GM18868 (cell line): ENCODE results near the gene GCK.

Experiments
- ATAC-seq: cut with Tn5 transposase; IDR thresholded peaks from one replicate; pipeline ENCODE4 v1.9.1; 2021; ENCODE audit warnings: mild to moderate bottlenecking, moderate library complexity; ENCODE audit not compliant: unreplicated experiment

GCK gene

DNA sequence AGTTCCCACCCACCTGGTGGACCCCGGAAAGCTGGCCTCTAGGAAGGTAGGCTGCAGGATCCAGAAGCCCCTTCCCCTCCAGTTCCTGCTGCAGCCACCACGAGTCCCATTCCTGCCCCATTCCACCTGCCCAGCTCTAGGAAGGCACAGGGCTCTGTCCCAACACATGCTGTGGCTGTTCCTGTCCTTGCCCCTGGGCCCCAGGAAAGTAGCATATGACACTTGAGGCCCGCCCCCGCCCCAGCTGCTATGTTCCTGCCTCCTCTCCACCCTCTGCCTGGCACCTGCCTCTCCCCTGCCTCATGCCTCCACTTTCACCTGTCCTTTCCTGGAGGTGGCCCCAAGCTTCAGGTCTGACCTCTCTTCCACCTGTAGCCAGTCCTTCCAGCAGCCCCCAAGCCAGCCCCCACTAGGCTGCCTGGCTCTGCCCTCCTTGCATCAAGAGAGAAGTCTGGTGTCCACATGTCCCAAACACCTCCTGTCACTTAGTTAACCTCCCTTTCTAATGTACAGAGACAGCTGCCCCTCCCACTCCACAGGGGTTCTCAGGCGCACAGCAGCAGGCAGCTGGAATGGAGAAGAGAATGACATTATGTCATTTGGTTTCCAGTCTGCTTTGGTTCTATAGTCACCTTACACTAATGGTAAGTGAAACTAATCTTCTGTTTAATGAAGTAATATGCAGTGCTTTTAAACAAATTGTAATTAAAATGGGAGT is 34.3 kb upstream of the GCK start:
- no peak for ATAC-seq

DNA sequence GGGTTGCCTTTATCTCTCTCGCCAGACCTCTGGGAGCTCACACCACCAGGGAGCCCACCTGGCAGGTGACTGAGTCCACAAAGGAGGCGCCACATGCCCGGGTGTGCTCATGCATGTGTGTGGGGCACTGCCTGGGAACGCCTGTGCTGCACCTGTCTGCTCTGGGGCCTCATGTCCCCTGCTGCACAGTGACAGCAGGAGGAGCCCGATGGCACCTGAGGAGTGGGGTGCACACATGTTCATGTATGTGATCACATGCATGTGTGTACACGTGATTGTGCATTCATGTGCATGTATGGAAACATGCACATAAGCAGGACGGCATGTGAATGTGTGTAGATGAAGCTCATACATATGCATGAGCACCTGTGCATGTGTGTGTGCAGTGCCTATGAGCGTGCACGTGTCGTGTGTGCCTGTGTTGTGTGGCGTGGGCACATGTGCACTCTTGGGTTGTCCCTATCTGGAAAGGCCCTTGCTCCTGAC is 33.6 kb upstream of the GCK start:
- no peak for ATAC-seq

DNA sequence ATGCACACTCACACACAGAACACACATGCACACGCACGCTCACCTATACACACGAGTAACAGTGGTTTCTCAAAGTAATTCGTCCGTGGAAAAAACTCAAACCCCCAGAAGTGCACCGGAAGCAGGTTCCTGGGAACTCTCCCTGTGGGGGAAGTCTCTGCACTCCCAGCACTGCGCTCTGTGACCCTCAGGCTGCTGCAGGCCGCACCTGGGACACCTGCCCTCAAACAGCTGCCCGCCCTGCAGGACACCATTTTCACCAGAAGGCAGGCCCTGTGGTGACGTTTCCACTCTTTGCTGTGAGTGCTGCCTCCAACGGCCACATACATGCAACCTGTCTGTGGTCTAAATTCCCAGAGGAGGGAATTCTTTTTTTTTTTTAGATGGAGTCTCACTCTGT is 32.8 kb upstream of the GCK start:
- ATAC-seq, result no peak

- no peak for ATAC-seq
Measured at GRCh38 chr7:44221231-44221791, 32.1 kb upstream of the GCK start.

DNA sequence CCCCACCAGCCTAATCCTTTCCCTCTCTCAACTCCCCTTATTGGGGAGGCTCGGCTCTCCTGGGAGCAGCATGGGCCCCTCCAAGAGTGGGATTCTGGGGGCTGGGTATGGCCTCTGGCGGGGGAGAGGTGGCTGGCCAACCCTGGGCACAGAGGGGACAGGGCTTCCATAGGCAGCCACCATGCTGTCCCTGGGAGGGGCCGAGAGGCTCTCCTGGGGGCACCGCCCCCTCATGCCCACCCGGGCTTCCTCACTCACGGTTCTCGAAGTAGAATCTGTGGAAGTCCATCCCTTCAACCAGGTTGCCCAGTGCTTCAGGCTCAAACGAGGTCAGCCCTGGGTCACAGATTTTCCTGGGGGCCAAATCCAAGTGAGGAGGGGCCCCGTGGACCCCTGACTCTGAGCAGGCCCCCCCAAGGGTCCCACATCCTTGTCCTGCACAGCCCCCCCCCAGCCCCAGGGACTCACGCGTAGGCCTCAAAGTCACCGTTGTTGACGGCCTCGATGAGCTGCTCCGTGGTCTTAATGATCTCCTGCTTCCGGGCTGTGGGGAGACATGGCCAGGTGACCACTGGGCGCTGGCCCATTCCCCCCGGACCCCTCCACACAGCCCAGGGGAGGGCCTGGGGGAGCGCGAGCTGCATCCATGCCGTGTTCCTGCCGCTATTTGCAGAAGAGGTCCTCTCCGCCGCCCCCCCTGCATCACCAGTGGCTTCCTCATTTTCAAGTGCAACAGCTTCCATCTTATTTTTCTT is 31.3 kb upstream of the GCK start:
- no peak for ATAC-seq

DNA sequence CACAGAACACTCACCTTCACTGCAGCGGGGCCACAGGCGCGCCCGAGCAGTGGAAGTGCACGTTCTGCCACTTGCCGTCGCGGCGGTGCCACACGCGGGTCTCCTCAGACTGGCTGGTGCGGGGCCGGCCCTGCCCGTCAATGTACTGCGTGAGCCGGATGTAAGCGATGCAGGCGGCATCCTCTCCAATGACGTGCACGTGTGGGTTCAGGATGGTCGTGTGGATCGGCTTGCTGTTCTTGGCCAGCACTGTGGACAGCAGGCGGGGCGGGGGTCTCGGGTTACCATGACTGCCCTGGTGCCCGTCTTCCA is 30.8 kb upstream of the GCK start:
- no peak for ATAC-seq

DNA sequence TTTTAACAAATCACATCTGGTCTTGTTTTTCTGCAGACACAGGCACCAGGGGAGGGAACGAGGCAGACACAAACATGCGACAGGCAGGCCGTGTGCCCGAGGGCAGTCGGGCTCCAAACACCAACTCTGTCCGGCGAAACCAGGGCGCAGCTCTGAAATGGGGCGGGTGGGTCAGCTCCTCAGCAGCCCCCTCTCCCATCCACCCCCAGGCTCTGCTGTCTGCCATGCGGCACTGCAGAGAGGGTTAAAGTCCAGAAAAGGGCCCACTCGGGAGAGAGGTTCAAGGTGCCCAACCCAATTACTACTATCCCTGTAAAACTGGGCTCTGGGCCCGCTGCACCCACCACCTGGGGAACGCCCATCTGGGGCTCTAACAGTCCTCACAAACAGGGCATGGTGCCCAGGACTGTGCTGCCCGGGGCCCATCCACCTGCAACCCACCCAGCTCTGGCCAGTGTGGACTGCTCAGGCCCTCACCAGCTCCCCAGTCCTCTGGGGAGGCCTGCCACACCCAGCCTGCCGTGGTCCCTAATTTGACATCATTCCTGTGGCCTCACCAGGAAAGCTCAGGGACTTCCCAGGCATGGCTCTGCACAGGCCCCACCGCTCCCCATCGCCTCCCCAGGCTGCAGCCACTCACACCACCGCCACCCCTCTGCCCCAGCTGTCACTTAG is 30.3 kb upstream of the GCK start:
- ATAC-seq, result no peak

DNA sequence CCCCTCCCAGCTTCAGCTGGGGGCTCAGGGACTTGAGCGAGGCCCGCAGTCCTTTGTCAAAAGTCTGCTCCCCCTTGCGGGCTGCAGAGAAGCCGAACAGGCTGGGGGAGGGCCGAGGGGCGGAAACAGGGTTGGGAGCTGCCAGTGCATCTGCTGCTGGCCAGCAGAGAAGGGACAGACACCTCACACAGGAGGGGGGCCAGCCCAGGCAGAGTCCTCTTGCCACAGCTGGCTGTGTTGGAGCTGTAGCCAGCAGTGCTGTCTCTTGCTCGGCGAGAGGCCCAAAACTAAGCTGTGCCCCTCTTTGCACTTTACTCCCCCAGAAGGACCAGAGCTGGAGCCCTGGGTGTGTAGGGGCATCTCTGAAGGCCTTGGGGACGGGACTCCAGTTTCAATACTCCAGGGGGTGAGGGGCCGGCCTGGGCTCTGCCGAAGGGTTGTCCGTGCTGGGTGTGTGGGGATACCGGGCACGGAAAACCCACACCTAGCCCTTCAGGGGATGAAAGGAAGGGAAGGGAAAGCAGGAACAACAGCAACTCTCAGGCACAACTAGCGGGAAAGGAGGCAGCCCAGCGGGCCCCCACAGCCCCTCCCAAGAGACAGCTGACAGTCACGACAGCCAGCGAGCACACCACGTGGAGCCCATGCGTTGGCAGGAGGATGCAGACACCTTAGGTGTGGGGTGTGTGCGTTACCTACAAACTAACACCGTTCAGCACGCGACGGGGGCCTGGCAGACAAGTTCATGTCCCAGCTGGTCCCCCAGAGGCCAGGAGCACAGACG is 29.4 kb upstream of the GCK start:
- no peak for ATAC-seq

DNA sequence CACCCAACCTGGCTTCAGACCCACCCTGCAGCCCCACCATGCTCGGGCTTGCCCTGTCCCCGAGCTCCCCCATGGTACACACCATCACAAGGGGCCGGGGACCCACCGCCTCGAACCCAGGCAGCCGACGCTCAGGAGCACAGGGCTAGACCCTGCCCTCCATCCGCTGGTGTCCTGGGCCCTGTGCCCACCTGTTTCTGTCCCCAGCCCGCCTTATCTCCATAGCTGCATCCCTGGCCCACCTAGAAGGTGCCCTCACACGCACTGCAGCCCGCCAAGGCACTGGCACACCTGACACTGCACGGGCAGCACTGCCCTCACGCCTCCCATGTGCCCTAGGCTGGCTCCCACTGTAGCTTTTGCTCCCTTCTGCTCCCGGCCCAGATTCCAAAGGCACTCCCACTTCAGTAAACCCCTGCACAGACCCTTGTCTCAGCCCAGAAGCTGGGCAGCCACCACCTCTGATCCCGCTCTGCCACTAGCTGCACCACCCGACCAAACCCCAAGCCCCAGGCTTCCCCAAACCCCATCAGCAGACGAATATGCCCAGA is 28.7 kb upstream of the GCK start:
- no peak for ATAC-seq

GRCh38 chr7:44217223-44217714 is 28.0 kb upstream of the GCK start:
- no peak for ATAC-seq

DNA sequence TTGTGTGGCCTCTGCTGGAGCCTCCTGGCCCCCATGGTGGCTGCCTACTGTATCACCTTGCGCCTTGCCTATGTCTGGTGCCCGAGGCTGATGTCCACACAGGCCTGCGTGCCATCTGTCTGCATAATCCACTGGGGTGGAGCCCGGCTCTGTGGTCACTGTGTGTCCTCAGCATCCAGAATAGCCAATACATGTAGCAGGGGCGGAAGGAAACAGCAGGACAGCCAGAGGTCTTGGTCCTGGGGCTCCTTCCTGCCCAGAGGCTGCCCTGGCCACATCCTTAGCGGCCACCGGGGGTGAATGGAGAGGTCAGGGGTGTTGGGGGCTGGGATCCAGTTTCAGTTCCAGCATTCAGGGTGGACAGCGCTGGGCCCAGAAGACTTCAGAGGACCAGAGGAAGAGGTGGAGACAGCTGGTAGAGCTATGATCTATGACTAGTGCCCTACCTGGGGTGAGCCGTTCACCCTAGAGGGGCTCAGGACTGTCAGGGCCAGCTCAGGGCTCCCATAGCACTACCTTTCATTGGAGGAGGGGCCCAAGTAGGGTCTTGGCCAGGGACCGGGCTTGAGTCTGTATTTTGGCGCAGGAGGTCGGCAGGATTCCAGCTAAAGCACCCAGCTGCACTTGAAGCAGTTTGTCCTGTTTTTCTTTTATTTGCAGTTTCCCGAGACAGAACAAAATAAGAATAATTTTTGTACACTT is 27.4 kb upstream of the GCK start:
- no peak for ATAC-seq

DNA sequence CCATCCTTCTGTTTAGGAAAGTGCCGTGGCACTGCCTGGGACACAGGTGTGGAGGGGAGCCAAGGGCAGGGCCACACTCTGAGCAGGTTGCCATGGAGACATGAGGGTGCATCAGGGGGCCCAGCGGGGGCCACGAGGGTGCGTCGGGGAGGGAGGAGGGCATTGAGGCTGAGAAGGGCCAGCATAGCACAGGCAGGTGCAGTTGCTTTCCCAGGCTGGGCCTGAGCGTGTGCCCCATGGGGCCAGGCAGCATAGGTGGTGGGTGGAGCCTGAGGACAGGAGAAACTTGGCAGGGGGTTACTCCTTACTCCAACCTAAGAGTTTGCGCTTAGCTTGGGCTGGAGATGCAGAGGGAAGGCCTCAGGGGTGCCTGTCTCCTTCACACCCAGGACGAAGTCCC is 26.8 kb upstream of the GCK start:
- ATAC-seq, result no peak

DNA sequence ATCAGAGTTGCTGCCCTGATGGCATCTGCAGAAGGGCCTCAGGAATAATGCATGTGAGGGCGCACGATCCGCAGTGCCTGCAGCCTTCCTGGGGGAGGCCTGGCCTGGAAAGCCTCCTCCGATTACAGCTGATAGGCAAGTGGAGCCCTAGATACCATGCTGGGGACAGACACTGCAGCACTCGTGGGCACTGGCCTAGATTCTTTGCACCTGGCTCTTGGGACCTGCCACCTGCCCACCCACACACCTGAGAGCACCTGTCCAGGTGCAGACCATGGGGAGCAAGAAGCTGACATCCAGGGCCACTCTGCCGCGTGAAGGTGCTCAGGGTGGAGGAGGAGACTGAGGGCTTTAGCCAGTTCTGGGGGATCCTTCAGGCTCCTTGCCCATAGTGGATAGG is 26.3 kb upstream of the GCK start:
- no peak for ATAC-seq

DNA sequence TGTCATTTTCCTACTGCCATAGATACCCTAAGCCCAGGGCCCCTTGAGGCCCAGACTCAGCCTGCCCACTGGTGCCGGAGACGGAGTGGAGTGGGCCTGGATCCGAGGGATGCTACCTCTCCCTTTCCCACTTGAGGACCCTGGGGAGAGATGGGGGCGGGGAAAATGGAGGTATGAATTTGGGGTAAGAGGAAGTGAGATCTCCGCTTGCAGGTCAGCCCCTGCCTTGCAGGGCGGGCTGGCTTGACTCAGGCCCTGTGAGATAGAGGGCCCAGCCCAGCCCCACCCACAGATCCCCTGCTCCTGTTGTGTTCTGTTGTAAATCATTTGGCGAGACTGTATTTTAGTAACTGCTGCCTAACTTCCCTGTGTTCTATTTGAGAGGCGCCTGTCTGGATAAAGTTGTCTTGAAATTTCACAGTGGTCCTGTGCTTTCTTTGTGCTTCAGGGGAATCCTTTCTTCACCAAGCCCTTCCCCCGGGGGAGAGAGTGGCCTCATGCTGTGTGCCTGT is 24.7 kb upstream of the GCK start:
- ATAC-seq, result no peak

DNA sequence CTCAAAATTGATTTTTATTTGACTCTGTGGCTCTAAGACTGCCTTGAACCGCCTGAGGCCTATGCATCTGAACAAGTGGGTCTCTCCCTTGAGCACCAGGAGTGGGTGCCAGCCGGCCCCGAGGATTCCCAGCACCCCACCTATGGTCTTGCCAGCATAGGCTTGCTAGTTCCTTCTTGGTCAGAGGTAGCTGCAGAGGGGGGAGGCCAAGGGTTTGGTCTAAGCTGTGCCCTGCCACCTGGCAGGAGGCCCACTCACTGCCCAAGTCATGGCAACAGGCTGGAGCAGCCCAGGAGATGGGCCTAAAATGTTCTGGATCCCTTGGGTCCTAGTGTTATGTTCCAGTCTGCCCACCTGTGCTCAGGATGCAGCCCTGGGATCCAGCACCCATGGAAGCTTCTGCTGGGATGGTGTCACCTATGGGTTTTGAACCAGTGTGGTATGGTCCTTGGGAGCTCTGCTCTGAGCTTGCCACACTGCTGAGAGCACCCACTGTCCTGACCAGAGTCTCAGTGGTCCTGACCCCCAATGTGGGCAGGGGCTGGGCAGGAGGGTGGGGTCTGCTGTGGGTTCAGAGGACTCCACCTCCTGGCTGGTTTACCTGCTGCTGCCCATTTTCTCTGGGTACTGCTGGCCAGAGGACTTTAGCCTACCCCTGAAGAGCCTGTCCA is 24.1 kb upstream of the GCK start:
- no peak for ATAC-seq

DNA sequence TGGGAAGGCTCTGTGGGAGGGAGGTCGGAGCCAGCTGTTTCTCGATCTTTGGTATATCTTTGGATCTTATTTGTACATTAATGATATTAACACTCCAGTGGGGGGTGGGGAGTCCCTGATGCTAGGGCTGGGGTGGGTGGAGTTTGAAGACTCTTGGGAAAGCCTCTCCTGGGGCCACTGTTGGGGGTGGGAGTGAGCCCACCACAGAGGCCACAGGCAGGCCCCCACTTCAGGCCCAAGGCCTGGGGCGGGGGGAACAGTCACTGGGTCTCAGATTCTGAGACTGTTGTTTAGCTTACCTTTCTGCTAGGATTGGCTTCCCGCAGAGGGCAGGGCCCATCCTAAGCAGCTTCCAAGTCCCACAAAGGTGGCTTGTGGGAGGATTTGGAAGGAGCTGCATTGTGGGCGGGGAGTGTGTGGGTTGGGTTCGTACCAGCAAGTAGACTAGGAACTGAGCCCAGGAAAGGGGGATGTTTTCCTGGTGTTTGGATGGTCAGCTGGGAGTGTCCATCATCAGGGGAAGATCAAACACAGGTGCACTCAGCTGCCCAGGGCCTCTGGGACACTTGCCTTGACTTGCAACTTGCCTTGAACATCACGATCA is 23.4 kb upstream of the GCK start:
- no peak for ATAC-seq

- ATAC-seq, result no peak
Measured at GRCh38 chr7:44212018-44212417, 22.8 kb upstream of the GCK start.

DNA sequence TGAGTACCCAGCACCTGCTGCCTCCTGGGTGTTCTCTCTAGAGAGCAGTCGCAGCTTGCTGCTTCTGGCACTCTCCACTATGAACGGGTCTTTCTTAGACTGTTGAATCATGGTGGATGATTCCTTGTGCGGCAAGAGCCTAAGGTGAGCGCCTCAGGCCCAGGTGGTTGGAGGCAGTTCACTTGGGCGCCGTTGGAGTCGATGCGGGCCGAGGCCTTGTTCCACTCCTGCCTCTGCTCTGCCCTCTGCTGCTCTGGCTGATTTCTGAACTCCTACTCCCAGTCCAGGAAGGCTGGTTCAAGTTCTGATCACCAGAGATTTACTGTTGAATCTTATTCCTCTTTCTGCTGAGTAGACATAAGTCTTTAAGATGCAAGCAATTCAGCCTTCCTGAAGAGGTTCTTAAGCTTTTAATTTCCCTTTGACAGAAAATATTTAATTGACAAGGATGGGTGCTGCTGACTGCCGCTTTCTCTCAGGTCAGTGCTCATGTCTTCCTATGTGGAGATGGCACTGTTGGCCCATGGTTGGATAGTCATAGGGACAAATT is 22.0 kb upstream of the GCK start:
- no peak for ATAC-seq
